ENCODE measurements around the gene TCOF1.

Gene TCOF1

DNA sequence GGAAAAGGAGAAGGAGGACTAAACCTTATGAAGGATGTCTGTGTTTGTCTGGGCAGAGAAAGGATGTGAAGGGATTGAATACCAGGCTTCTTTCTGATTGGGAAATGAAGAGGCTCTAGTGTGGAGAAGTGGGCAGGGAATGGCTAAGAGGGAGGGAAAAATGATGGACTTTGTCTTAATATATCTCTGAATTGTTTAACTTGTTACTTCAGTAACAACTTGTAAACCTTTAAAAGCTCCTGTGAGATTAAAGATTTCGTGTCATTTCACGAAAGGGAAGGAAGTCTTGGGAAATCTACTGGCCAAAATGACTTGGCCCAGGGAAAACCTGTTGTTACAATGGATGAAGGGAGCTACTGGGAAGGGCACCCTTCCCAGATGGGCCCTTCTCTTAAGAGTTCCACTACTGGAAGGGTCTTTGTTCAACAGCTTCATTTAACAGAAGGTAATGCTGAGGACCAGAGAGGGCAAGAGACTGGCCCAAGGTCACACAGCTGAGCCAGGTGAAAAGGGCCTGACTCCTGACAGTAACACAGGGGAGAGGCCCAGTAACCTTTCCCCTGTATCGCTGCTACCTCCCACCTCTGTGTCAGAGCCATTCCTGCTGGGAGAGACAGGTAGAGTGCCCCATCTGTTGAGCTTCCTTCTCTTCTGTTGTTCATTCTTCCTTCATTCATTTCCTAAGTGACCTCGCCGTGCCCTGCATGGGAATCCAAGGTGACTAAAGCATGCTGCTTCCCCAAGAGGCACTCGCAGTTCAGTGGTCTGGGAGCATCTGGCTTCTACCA lies 5.1 kb upstream of the TCOF1 start:
- DNase-seq (ENCODE audit: low spot score): no peak
- CTCF ChIA-PET: interaction anchor here (0.8 to 4.2 kb wide), 4 partner anchors 9 to 81 kb away, joined by 3 to 49 read pairs (median 6); partner anchors contain the start of gene ARSI
- H3K27ac ChIP-seq: no peak overlapping the region
- TF ChIP-seq, protein P1, sequence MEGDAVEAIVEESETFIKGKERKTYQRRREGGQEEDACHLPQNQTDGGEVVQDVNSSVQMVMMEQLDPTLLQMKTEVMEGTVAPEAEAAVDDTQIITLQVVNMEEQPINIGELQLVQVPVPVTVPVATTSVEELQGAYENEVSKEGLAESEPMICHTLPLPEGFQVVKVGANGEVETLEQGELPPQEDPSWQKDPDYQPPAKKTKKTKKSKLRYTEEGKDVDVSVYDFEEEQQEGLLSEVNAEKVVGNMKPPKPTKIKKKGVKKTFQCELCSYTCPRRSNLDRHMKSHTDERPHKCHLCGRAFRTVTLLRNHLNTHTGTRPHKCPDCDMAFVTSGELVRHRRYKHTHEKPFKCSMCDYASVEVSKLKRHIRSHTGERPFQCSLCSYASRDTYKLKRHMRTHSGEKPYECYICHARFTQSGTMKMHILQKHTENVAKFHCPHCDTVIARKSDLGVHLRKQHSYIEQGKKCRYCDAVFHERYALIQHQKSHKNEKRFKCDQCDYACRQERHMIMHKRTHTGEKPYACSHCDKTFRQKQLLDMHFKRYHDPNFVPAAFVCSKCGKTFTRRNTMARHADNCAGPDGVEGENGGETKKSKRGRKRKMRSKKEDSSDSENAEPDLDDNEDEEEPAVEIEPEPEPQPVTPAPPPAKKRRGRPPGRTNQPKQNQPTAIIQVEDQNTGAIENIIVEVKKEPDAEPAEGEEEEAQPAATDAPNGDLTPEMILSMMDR (conservative IDR thresholded peaks at IDR 0.05; ENCODE audit: low read depth): no peak
- POLR2A ChIA-PET (ENCODE audit: low non-redundant PET): no interaction called here

DNA sequence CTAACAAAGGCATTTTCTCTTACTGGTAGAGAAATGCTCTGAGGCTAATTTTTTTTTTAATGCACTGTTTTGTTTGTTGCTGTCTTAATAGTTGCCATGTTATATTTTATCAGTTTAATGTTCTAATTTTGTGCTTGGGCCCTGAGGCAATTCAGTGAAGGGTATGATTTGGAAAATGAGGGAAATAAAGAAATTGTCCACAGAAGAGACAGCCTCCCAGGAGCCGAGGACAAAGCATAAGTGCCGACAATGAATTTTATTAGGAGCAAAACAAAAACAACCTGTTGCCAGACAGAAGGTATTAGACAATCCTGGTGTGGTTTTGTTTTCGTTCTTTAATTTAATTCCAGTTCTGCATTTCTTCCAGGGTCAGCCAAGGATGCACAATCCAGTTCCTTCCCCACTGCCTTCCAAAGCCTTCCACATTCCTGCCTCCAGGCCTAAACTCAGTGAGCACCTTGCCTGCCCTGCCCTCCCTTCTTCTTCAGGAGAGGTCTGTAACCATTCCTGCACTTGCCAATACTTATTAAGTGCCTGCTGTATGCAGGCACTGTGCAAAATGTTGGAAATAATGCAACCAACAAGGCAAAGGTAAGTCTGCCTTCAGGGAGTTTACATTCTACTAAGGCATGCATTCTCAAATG lies 4.3 kb upstream of the TCOF1 start:
- TF ChIP-seq, protein P1 (conservative IDR thresholded peaks at IDR 0.05; ENCODE audit: low read depth): no peak
- CTCF ChIA-PET: interaction anchor here (1.0 to 4.2 kb wide), 2 partner anchors 58 to 82 kb away, joined by 3 to 49 read pairs; no protein-coding TSS in a partner anchor
- no peak overlapping the region for H3K27ac ChIP-seq
- POLR2A ChIA-PET (ENCODE audit: low non-redundant PET): no interaction called here
- DNase-seq (ENCODE audit: low spot score): no peak

DNA sequence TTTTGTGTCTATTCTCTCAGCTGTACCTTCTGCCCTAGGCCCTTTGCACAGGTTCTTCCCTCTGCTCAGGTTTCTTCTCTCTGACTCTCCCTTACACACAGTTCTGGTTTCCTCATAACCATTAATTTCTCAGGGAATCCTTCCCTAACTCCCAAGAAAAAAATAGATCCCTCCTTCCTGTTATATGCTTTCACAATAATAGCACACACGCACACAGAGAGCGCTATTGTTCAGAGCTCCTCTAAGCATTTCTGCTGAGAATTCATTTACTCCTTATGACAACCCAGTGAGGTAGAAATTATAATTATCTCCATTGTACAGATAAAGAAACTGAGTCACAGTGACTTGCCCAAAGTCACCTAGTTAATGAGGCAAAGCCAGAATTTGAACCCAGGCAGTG lies 1.7 kb upstream of the TCOF1 start:
- ChIA-PET CTCF (no interaction called here), POLR2A (ENCODE audit: low non-redundant PET) (no interaction called here)
- TF ChIP-seq, protein P1 (conservative IDR thresholded peaks at IDR 0.05; ENCODE audit: low read depth): no peak
- DNase-seq (ENCODE audit: low spot score): no peak
- H3K27ac ChIP-seq: no peak overlapping the region

DNA sequence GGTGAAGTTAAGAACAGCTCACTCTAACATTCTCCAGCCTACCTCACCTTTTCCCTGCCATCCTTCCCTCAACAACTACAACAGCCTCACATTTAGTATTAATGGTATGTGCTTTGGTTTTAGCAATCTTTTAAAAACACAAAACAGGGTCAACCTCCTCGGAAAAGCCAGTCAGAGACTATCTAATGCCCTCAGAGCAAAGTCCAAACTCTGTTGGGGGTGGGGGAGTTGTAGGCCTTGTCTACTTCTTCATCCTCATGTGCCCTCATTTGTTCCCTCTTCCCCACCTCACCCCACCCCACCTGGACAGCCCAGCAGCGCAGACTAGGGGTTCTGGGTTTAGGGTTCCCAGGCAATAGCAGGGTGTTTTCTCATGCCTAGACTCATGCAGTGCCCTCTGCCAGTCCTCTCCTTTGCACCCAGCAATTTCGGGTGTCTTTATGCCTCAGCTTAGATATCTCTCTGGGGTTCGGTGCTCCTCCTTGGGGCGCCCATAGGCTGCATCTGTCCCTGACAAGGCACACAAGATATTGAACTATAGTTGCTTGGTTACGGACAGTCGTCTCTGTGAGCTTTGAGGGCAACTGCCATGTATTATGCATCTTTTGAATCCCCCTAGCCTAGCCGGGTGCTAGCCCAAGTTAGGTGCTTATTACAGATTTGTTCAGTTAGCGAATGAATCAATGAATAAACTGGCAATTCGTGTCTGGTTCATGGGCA lies 762 bp upstream of the TCOF1 start:
- ChIA-PET CTCF (interaction anchor here (0.7 kb wide), 1 partner anchor 23 kb away, joined by 4 read pairs; no protein-coding TSS in a partner anchor), POLR2A (ENCODE audit: low non-redundant PET) (no interaction called here)
- no peak for DNase-seq (ENCODE audit: low spot score)
- TF ChIP-seq, protein P1 (conservative IDR thresholded peaks at IDR 0.05; ENCODE audit: low read depth): no peak
- peak overlapping the region; percentile 79 for H3K27ac ChIP-seq

DNA sequence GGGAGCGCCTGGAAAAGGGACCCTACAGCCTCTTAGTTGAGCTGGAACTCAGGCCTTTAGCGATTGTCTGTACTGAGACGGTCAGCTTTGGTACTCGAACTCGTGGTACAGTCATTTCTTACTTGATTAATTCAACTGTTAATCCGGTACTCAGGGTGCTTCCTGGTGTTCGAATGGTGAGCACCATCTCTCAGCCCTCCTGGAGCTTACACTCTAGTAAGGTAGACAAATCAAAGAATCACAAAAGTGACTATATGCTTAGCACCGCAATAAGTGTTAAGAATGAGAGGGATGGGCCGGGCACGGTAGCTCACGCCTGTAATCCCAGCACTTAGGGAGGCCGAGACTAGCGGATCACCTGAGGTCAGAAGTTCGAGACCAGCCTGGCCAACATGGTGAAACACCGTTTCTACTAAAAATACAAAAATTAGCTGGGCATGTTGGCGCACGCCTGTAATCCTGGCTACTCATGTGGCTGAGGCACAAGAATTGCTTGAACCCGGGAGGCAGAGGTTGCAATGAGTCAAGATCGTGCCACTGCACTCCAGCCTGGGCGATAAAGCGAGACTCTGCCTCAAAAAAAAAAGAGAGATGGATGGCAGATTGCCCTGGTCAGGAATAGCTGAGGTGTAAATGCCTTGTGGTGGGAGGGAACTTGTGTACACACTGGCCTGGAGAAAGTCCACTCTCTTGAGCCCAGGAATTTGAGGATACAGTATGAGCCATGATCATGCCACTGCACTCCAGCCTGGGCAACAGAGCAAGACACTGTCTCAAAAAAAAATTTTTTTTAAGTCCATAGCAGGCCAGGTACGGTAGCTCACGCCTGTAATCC lies 981 bp downstream of the TCOF1 start:
- ChIA-PET POLR2A (ENCODE audit: low non-redundant PET) (no interaction called here), CTCF (interaction anchor here (0.6 to 2.4 kb wide), 5 partner anchors 9 to 864 kb away, joined by 3 to 7 read pairs (median 4); no protein-coding TSS in a partner anchor)
- DNase-seq (ENCODE audit: low spot score): no peak
- TF ChIP-seq, protein P1 (conservative IDR thresholded peaks at IDR 0.05; ENCODE audit: low read depth): no peak
- peak overlapping the region; percentile 79 for H3K27ac ChIP-seq
